MCF 10A (cell line): Measurements from ENCODE around the gene NSUN4. TPM values are rescaled to one million over a fixed set of nuclear protein-coding genes. Genes with fewer than 3 reads are reported as not detected.
A peak's percentile ranks its signal among the peaks of the same experiment; 100 is the strongest.

ENCODE experiments used
- BruUV-seq: library from RNA; stranded (reverse); fragments of 400-500 nt; replicated peaks from 2 replicates; lab custom pipeline; 2021; lab: Mats Ljungman, UMichigan
- CTCF ChIA-PET: fragments of 300-600 bp; sonication (Branson Sonifier 250); formaldehyde crosslinking; extraction: SDS; loops from one replicate; lab custom pipeline; 2021; ENCODE audit warnings: antibody characterized with exemption, inconsistent platforms; lab: Yijun Ruan, JAX
- POLR2A ChIA-PET: fragments of 300-600, 350-650 bp; sonication (Branson Sonifier 250); formaldehyde crosslinking; extraction: SDS; loops from one replicate; lab custom pipeline; 2020; ENCODE audit warnings: antibody characterized with exemption, inconsistent platforms; lab: Yijun Ruan, JAX
- DNase-seq: peaks from one replicate; pipeline ENCODE4 v3.0.0-alpha.2; 2018; ENCODE audit not compliant: unreplicated experiment
- H3K27ac Mint-ChIP-seq: one replicate; pipeline ENCODE4 v1.8.0; 2022; ENCODE audit warnings: mild to moderate bottlenecking, low read depth, mixed read lengths; ENCODE audit not compliant: unreplicated experiment
- H3K27me3 Mint-ChIP-seq: one replicate; pipeline ENCODE4 v1.8.0; 2022; ENCODE audit warnings: mixed read lengths; ENCODE audit not compliant: insufficient read depth, unreplicated experiment
- H3K36me3 Mint-ChIP-seq: one replicate; pipeline ENCODE4 v1.8.0; 2022; ENCODE audit warnings: mild to moderate bottlenecking, moderate library complexity, mixed read lengths; ENCODE audit not compliant: insufficient read depth, unreplicated experiment
- H3K4me1 Mint-ChIP-seq: one replicate; pipeline ENCODE4 v1.8.0; 2022; ENCODE audit warnings: mixed read lengths; ENCODE audit not compliant: insufficient read depth, unreplicated experiment
- H3K4me3 Mint-ChIP-seq: one replicate; pipeline ENCODE4 v1.8.0; 2022; ENCODE audit warnings: mild to moderate bottlenecking, moderate library complexity, mixed read lengths; ENCODE audit not compliant: unreplicated experiment
- H3K9me3 Mint-ChIP-seq: one replicate; pipeline ENCODE4 v1.8.0; 2022; ENCODE audit warnings: mixed read lengths; ENCODE audit not compliant: unreplicated experiment
- intact Hi-C: fragments of 100-400 bp; cut with micrococcal nuclease; formaldehyde crosslinking; loops from 2 replicates; pipeline ENCODE4 v1.14.1; 2022
- total RNA-seq: library from RNA; stranded (reverse); gene quantifications from 2 replicates; pipeline ENCODE4 v1.2.3, GENCODE V29; 2022
- TF ChIP-seq, protein P1 (sequence below): fragments of 200-600 bp; IDR thresholded peaks from one replicate; pipeline ENCODE4 v1.8.0; 2022; ENCODE audit warnings: antibody characterized with exemption, mild to moderate bottlenecking; ENCODE audit not compliant: unreplicated experiment

Gene NSUN4
- total RNA-seq, 1 experiment from 2014 or later = 28.4 TPM

DNA sequence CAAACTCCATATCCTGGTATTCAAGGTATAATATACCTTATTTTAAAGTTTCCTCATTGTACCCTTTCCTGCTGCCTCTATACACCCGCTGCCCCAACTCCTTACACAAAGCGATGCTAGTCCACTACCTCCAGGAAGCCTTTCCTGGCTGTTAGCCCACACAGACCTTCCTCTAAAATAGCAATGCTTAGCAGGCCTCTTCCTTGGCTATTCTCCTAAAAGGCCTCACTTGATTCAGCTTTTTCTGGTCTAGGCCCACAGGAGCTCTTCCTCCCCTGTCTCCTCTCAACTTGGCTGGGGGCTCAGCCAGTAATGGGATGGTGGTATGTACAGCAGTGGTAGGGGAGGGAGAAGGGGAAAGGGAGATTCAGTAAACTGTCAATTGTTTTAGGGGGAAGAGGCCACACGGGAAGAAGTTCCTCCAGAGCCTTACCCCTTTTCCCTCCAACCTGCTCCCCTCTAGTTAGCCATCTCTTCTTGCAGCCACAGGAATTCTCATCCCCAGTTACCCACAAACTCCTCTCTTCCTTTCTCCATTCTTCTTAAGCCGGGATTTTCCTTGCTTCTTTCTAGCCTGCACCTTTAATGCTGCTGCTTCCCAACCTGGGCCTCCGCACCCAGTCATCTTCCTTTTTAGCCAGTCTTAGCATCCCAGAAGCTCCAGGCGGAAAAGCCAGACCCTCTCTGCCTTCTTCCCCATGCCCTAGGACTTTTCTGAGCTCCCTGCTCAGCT is 39.8 kb upstream of the NSUN4 start:
- peak overlapping the region; percentile 99 for H3K4me3 Mint-ChIP-seq
- peak overlapping the region; percentile 100 for H3K27ac Mint-ChIP-seq
- no peaks in the 10 kb centered on the region for H3K27me3 Mint-ChIP-seq
- intact Hi-C loops = no loop called here
- DNase-seq = no peak
- TF ChIP-seq, protein P1, sequence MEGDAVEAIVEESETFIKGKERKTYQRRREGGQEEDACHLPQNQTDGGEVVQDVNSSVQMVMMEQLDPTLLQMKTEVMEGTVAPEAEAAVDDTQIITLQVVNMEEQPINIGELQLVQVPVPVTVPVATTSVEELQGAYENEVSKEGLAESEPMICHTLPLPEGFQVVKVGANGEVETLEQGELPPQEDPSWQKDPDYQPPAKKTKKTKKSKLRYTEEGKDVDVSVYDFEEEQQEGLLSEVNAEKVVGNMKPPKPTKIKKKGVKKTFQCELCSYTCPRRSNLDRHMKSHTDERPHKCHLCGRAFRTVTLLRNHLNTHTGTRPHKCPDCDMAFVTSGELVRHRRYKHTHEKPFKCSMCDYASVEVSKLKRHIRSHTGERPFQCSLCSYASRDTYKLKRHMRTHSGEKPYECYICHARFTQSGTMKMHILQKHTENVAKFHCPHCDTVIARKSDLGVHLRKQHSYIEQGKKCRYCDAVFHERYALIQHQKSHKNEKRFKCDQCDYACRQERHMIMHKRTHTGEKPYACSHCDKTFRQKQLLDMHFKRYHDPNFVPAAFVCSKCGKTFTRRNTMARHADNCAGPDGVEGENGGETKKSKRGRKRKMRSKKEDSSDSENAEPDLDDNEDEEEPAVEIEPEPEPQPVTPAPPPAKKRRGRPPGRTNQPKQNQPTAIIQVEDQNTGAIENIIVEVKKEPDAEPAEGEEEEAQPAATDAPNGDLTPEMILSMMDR = no peak
- POLR2A ChIA-PET = interaction anchor here (0.7 to 2.9 kb wide), 8 partner anchors 9 to 970 kb away, joined by 3 to 8 read pairs (median 4); partner anchors contain the start of genes NSUN4 and RAD54L
- CTCF ChIA-PET = interaction anchor here (0.6 to 1.1 kb wide), 3 partner anchors 40 to 82 kb away, joined by 4 to 8 read pairs (median 4); partner anchors contain the start of gene NSUN4
- H3K9me3 Mint-ChIP-seq = no peaks in the 10 kb centered on the region
- peaks cover 28% of the 10 kb centered on the region for H3K4me1 Mint-ChIP-seq
- BruUV-seq = TSS peak; percentile 12
- peaks cover 34% of the 10 kb centered on the region for H3K36me3 Mint-ChIP-seq

DNA sequence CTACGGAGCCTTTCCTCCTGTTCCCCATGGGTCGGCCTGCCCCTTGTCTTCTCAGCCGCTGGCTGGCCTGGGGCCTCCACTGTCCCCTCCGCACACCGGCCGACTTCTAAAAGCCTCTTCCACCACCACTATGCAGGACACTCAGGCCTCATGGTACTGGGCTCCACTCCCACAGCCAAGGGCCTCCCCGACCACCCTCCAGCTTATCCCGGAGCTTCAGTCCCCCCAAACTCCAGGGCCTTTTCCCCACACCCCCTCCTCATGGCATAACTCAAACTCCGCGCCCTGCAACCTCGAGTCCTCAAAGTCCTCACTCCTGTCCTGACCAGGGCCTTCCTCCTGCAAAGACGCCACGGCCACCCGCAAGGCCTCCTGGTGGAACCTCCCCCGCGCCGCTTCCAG is 39.2 kb upstream of the NSUN4 start:
- Mint-ChIP-seq H3K27ac (peak overlapping the region; percentile 100), H3K27me3 (no peaks in the 10 kb centered on the region), H3K4me1 (peaks cover 28% of the 10 kb centered on the region), H3K4me3 (peak overlapping the region; percentile 99), H3K9me3 (no peaks in the 10 kb centered on the region), H3K36me3 (peaks cover 34% of the 10 kb centered on the region)
- DNase-seq = peak; percentile 23
- ChIA-PET POLR2A (interaction anchor here (0.7 to 2.9 kb wide), 7 partner anchors 9 to 57 kb away, joined by 3 to 8 read pairs (median 4); partner anchors contain the start of genes NSUN4 and RAD54L), CTCF (interaction anchor here (0.6 to 1.1 kb wide), 3 partner anchors 39 to 82 kb away, joined by 4 to 8 read pairs (median 4); partner anchors contain the start of gene NSUN4)
- TF ChIP-seq, protein P1 = no peak
- BruUV-seq = no TSS peak
- intact Hi-C loops = no loop called here

DNA sequence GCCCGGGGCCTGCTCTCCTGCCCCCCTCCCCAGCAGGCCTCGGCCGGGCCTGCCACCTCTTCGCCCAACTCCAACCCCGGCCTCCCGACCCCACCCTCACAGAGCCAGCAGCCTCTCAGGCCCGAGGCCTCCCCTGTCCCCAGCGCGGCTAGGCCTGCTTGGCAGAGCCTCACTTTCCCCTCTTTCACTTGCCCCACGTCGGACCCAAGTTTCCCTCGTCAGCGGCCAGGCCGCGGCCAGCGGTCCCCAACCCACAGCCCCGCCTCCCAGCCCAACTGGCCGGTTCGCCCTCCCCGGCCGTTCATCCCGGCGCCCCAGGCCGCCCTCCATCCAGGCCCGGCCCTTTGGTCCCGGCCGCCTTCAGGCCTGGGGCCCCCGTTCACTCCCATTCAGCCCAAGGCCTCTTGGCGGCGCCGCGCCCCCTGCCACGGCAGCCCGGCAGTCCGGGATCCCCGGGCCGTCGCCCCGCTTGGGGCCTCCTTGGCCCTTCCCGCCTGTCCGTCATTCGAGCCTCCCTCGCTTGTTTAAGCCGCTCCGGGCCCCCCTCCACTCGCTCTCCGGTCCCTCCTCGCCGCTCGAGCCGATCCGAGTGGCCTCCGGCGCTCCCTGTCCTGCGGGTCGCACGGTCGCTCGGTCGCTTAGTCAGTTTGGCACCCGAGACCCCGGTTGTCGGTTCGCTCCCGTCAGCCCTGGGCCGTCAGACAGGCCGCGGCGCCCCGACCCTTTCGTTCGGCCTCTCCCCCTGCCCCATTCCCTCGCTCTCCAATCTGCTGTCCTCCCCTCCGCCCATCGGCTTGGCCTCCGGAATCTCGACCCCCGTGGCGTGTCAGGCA is 38.6 kb upstream of the NSUN4 start:
- Mint-ChIP-seq H3K9me3 (no peaks in the 10 kb centered on the region), H3K36me3 (peaks cover 32% of the 10 kb centered on the region), H3K4me1 (peaks cover 28% of the 10 kb centered on the region), H3K27ac (peak overlapping the region; percentile 100), H3K27me3 (no peaks in the 10 kb centered on the region), H3K4me3 (peak overlapping the region; percentile 99)
- CTCF ChIA-PET = interaction anchor here (1.1 kb wide), 1 partner anchor 83 kb away, joined by 4 read pairs; no protein-coding TSS in a partner anchor
- no TSS peak for BruUV-seq
- TF ChIP-seq, protein P1 = no peak
- peak; percentile 48 for DNase-seq
- intact Hi-C loops = loop anchor here (2.0 kb wide), 1 partner anchor 47 kb away; no protein-coding TSS in a partner anchor
- POLR2A ChIA-PET = interaction anchor here (1.0 to 3.5 kb wide), 4 partner anchors 8 to 56 kb away, joined by 3 to 119 read pairs (median 22); partner anchors contain the start of genes NSUN4 and RAD54L
